NK-92 (cell line): ENCODE results near the gene NKD1.

ENCODE experiments used
- DNase-seq: peaks from one replicate; lab custom pipeline; 2025; ENCODE audit not compliant: unreplicated experiment; lab: John Stamatoyannopoulos, UW

The NKD1 gene

DNA sequence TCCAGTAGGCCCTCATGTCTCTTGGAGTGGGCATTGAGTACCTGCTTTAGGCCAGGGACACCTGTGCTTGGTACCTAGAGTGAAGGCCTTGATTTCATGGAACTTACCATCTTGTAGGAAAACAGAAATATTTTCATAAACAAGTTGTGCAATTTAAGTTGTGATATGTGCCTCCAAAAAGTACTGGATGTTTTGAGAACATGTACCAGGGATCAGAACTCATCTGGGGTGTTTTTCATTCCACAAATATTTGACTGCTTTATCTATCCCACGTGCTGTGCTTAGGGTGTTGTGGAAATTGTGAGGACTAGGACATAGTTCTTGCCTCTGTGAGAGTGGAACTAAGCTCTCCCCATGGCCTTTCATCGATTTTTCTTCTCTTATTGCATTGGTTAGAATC, 8.8 kb downstream of the NKD1 start:
- no peak for DNase-seq

DNA sequence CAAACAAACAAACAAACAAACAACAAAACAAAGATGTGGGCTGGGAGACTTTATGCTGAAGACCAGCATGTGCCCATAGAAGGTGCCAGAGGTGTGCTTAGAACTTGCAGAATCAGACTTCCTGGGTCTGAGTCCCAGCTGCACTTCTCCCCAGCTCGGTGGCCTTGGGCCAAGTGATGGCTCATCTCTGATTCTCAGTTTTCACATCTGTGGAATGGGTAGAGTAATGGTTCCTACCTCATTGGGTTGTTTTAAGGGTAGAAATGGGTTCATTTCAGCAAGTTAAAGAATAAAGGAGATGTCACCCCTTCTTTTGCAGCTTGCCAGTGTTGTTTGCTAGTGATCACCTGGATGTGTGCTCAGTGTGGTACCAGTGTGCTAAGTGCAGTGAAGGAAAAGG, 10.7 kb downstream of the NKD1 start:
- DNase-seq, result no peak

DNA sequence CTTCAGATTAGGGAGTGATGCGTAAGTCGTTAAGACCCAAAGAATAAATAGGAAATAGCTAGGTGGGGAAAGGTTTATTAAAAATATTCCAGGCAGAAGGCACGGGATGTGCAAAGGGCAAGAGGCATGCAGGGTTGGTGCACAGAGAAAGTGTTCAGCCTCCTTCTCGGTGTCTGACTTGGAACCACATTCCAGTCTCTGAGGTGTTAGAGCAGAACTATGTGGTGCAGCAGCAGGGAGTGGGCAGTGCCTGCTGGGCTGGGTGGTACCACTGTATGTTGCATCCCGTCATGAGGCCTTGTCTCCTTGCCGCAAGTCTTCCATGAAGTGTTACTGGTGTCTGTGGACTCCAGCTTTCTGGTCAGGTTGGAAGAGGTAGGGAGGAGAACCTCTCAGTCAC, 11.1 kb downstream of the NKD1 start:
- no peak for DNase-seq

DNA sequence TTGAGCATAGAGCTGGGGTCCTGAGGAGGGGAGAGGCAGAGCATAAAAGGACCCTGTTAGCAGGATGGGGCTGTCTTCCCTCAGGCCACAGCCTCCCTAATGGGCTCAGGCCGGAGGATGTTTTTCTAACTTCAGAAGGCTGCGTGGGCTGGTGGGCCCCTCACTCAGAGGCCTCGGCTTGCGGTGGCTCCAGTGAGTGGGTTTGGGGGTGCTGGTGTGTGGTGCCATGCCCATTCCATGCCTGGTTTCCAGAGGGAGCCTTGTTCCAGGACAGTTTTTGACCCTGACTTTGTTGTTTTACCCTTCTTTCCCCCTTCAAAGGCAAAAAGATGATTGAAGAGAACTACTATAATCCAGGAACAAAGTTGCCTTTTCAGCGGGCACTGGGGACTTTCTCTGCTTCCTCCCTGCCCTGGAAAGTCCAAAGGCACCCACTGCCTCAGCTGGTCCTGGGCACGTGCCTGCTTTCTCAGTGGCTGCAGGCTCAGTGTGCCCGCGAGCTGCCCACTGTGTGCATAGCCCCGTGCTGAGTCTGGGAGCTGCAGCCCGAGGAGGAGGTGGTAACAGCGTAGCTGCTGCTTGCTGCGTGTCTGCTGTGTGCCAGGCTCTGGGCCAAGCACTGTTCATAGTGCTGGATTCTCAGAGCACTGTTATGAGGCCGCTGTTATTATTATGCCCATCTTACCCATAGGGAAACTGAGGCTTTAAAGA, 11.8 kb downstream of the NKD1 start:
- DNase-seq, result no peak

DNA sequence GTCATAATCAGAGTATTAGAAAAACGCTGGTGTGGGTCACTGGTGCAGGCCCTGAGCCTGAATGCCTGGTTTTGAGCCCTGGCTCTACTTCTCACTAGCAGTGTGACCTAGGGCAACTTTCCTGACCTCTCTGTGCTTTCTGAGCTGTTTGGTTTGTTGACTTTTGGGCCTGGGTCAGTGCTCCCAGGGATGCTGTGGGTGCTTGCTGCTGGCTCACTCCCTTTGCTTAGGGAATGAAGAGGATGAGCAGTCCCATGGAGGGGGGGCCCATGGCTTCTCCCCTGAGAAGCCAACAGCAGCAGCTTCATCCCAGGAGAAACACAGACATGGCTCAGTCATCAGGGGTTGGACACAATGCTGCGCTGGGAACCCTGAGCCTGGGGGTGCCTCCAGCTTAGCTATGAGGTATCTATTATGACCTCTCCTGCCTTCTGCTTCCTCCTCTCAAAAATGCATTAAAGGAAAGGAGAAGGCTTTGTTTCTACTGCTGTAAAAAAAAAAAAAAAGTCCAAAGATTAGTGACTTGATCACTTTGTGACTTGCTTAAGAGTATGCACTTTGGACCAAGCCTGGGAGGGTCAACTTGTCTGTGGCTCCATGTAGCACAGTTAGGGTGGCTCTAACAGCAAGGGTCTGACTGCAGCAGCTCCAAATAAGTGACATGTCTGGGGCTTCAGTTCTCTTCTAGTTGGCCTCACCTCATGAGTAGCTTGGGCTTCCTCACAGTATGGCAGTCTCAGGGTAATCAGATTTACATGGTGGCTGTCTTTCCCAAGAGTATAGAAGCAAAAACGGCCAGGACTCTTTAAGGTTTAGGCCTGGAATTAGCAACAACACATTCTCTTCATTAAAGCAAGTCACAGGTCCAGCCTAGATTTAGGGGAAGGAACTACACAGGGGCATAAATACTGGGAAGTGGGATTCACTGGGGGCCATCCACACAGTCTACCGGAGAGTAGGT, 13.0 kb downstream of the NKD1 start:
- DNase-seq, result no peak

DNA sequence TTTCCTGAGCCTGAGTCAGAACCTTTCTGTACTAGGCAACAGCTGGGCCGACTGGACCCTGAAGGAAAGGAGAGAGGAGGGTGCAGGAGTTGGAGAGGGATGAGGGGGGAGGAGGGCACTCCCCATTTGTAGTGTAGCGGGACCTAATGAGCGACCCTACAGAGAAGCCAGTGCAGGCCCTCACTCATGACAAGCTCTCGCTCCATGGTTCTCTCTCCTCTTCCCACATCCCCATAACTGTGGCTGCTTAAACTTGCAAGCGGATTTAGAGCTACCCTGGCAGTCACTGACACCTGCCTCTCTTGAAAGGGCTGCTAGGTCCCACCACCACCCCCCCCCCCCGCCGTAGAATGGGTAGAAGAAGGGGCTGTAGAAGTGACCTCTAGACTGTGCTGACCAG, 14.5 kb downstream of the NKD1 start:
- DNase-seq, result no peak

DNA sequence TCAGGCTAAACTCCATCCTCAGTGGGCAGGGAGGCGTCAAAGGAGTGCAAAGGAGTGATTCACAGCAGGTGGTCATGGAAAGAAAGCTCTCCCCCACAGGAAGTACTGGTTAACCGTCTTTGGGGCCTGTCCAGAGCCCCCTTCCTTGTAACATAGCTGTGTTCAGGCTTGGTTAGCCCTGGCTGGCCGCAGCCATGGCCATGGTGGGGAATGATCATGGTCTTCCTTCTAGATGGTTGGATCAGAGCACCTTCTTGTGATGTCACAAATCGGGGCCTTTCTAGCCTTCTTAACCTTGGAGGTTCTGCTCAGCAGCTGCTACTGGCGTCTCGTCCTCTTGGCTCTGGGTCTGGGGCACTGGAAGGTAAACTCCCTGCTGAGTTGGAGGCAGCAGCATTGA, 15.8 kb downstream of the NKD1 start:
- DNase-seq, result no peak

DNA sequence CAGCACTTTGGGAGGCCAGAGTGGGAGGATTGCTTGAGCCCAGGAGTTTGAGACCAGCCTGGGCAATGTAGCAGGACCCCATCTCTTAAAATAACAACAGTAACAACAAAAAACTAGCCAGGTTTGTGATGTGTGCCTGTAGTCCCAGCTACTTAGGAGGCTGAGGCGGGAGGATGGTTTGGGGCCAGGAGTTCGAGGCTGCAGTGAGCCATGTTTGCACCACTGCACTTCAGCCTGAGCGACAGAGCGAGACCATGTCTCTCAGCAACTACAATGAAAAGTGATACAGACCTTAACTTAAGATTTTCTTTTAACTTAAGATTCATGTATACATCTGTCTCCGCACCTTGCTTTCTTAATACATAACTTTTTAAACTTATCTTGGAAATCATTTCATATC, 17.2 kb downstream of the NKD1 start:
- no peak for DNase-seq

DNA sequence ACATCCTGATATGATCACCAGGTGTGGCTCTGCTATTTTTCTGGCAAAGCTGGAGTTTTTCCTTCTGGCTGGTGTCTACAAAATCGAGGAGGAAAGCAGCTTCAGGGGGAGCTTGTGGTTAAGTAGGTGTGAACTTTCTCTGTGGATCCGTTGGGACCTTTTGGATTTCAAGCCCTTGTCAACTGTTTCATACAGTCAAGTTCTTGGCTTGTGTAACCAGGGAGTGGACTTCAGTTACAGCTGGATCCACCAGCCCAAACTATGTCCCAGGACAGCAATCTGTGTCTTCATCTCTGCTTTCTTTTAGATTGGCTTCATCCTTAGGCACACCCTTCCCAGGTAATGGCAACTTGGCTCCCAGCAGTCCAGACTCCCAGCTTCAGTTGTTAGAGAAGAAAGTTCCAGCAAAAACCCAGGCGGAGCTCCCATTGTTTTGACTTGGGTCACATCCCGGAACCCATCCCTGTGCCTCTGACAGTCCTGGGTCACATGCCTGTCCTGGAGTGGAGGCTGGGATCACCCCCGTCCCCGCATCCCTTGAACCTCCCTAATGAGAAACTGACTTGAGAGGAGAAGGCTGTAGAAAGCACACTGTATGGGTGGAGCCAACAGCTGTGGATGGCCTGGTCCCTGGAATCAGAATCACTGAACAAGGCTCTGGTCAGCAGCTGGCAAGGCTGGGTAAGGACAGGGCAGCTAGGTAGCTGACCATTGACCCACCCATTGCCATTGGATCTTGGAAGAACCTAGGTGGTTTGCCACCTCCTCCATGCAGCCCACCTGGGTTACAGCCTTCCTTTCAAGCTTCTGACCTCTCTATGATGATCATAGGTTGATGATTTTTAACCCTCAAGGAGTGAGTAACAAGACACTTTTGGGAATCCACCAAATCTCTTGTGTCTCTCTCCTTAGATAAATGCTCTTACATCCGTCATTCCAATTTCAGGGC, 18.1 kb downstream of the NKD1 start:
- DNase-seq, result no peak

DNA sequence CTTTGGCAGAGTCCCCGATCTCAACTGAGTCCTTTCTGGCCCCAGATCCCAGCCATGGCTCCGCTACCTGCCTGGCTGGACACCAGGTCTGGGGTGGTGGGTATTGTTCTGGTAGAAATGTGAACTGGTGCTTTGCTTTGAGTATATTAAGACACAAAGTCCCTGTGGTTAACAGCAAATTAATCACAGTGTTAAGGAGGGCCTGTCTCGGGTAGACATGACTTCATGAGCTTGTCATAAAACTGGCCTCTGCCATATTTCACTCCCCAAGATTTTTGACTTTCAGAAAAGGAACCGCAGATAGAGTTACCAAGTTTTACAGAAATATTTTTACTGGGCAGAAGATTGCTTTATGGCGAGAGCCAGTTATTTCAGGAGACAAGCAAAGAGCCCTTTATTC, 19.5 kb downstream of the NKD1 start:
- no peak for DNase-seq

DNA sequence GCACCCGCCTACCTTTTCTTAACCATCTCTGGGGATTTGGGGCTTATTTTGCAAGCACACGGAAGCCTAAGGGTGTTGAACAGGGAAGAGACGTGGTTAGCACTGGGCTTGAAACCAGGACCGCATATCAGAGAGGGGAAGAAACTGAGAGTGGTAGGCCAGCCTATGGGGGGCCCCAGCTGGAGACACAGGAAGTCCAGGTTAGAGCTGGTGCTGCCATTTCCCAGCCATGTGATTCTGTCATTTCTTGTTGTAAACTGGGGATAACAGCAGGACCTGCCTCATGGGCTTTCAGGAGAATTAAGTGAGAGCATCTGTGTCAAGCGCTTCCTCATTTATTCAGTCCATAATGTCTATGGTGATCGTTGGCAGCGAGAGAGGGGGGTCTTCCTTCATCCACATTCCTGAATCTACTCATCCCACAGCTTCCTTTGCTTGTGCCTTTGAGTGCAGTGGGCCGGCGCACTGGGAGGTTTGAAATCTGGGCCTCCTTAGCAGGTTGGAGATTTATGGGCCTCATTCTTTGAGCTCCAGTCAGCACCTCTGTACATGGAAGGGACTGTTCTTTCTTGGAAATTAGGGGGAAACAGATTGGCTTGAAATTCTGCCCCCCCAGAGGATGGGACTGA, 20.1 kb downstream of the NKD1 start:
- no peak for DNase-seq

DNA sequence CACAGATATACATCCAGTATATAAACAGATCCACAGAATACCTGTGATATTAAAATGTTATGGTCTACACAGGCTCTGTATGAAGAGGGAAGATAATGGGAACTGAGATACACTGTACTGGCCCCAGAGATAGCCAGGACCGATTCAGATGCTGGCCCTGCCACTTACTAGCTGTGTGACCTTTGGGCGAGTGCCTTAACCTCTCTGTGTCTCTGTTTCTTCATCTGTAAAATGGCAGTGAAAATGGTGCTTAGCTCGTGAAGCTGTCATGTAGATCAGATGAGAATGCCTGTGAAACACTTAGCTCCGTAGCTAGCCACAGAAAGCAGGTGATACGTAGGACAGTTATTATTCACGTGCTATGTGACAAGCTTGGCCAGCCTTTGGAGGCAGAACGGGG, 22.2 kb downstream of the NKD1 start:
- DNase-seq, result no peak

DNA sequence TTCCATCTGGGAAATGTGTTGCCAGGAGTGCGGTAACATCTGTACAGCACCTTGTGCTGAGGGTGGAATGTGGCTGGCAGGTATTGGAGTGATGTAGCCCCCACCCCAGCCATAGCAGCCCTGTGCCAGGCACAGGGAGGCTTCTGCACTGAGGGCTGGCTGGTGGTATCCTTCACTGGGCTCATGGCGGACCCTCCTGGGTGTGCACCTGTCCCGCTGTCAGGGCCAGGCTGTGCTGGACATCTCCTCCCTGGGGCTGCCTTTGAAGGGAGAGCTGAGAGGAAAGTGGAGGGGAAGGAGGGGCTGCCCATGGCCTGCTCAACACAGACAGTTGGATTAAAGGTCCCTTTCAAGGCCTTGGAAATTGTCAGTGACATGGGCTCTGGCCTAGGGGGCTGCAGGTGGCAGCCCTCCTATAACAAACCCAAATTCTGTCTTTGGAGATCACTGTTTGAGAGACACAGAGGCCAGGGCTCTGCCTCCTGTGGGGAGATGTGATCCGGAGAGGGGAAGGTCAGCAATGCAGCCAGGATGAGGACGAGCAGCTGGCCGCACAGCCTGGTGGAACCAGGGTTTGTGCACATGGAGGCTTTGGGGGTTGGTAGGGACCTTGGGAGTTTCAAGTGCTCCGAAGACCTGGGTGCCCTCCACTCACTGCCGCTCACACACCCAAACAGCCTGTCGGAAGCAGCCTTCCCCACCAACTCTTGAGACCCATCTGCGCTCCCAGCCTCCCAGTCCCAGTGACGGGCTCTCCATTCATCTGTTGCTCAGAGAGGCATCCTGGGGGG, 22.8 kb downstream of the NKD1 start:
- DNase-seq, result no peak

DNA sequence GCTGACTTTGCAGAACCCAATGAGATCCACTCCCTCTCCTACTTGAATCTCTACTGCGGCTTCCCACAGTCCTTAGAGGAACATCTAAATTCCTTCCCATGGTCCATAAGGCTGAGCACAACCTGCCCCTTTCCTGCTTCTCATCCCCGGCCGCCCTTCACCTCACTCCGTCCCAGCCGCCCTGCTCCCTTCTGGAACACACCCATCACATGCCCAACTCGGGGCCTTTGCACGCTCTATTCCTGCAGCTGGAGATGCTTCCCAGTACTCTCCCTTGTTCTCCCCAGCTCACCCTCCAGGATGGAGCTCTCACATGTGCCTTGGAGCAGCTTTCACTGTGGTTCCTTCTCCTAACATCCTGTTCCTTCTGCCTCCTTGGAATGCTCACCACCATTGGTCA, 23.6 kb downstream of the NKD1 start:
- DNase-seq, result no peak

DNA sequence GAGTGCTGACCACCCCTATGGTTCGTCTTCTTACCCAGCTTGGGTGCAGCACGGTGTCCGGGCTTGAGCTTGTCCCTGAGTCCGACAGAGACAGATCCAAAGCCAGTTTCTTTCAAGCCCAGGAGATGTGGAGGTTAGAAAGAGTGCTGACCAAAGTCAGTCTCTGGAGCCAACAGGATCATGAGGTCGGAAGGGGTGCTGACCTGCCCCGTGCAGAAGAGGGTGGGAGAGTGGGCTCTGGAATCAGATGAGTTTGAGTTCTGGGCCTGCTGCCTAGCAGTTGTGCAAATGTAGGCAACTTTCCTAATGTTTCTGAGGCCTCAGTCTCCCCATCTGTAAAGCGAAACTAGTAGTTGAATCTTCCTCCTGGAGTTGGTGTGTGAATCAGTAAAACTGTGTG, 24.5 kb downstream of the NKD1 start:
- DNase-seq, result no peak

DNA sequence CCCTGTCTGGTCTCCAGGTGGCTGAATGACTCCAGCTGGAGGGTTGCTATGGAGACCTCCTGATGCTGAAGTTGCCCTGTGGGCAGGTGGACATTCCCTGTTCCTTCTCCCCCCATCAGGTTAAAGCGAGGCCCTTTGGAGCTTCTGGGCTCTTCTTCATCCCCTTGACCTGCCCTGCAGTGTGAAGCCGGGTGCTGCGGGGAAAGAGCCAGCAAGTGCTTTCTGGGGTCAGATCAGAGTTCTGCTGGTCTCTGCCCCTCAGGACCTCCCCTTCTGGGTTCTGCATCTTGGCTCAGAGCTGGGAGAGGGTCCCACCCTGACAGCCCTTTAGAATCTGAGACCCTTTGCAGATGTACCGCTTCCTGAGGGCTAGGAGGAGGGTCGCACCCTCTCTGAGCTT, 25.1 kb downstream of the NKD1 start:
- DNase-seq, result no peak

DNA sequence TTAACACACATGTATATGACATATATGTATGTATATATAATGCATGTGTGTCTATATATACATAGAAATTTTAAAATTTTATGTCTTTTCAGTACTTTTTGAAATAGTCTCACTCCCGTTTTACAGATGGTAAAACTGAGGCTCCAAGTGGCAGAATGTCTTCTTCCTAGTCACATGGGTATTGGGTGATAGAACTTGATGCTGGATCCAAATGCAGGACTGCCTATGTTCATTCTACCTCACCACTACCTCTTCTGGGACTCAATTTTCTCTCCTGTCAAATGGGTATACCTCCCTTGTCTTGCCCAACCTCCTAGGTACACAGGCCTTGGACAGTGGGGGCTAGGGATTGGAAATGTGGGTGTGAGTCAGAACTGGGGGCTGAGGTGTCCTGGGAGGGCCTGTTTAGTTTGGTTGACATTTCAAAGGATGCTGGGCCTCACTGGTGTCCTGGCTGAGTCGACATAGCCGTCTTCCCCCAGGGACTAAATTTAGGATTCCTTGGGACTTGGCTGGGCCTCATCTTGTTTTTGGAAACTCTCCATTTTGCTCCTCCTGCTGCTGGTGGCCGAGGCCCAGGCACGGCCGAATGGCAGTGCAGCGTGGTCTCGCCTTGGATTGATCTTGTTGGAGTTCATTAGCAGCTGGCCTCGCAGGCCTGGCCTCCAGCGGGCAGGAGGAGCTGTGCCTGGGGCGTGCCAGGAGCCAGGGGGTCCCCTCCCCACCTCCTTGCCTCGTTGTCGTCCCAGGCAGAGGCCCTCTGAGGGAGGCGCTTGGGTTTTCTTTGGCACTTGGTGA, 25.9 kb downstream of the NKD1 start:
- DNase-seq, result no peak

DNA sequence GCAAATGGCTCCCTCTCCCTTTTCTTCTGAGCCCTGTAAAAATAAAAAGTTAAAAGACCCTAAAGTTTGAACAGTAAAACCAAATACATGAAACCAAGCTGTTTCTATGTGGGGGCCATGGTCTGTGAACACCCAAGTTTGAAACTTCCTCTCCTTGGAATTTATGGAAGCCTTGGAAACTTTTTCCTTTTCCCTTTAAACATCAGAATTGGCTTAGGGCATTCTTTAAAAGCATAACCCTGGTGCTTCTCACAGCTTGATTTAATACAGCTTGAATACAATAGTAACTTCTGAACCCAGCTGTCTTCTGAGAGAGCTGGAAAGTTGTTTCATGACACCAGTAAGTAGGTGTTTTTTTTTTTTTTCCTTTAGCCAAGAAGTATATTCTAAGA, 26.5 kb downstream of the NKD1 start:
- no peak for DNase-seq

DNA sequence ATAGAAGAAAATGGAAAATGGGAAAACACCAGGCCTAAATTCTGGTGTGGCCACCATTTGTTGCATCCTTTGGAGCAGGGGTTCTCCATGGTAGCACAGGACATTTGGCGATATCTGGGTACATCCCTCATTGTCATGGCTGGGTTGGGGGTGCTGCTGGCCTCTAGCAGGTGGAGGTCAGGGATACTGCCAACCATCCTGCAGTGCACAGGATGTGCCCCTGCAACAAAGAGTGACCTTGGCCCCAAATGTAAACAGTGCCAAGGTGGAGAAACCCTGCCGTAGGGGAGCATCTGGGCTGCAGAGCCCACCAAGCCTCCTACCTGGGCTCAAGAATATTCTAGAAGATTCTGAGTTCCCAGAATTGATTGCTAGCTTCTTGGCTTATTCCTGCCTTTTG, 27.5 kb downstream of the NKD1 start:
- no peak for DNase-seq
